K562 (cell line): ENCODE measurements around the gene MYO1H. TPM values are rescaled to one million over a fixed set of nuclear protein-coding genes. Genes with fewer than 3 reads are reported as not detected.

ENCODE experiments used
- FOSL1 ChIP-seq: fragments of 200-800 bp; sonication (Bioruptor generic); conservative IDR thresholded peaks from 2 replicates; pipeline ENCODE4 v1.6.1; 2016; ENCODE audit warnings: missing genetic modification characterization, missing compliant biosample characterization
- HNRNPL ChIP-seq: fragments of 200-400 bp; formaldehyde crosslinking; IDR thresholded peaks from 2 replicates; pipeline ENCODE4 v1.6.1; 2017; ENCODE audit warnings: low read depth, mild to moderate bottlenecking, low read length
- HOXB6 ChIP-seq: fragments of 250-450 bp; sonication (Bioruptor Pico); IDR thresholded peaks from 2 replicates; pipeline ENCODE4 v1.5.1; 2022; ENCODE audit warnings: mild to moderate bottlenecking, borderline replicate concordance
- MEF2D ChIP-seq: conservative IDR thresholded peaks from 2 replicates; pipeline ENCODE4 v1.6.1; 2016; ENCODE audit warnings: low read depth, missing genetic modification characterization, missing compliant biosample characterization
- MTA2 ChIP-seq: fragments of 450-650 bp; IDR thresholded peaks from 2 replicates; pipeline ENCODE4 v1.6.1; 2016; ENCODE audit warnings: low read depth
- MXI1 ChIP-seq: IDR thresholded peaks from 2 replicates; pipeline ENCODE4 v1.6.1; 2011; ENCODE audit warnings: low read depth, mild to moderate bottlenecking, improper control_type of control experiment, low read length
- RB1 ChIP-seq: fragments of 450-650 bp; IDR thresholded peaks from 2 replicates; pipeline ENCODE4 v1.6.1; 2017; ENCODE audit warnings: low read depth, mild to moderate bottlenecking
- SMC3 ChIP-seq: conservative IDR thresholded peaks from 2 replicates; pipeline ENCODE4 v1.6.1; 2011; ENCODE audit warnings: low read depth, low read length, improper control_type of control experiment; ENCODE audit not compliant: insufficient read depth
- XRCC3 ChIP-seq: fragments of 450-650 bp; IDR thresholded peaks from 2 replicates; pipeline ENCODE4 v1.6.1; 2017; ENCODE audit warnings: mild to moderate bottlenecking, moderate library complexity
- ZBTB8A ChIP-seq: fragments of 450-650 bp; IDR thresholded peaks from 2 replicates; pipeline ENCODE4 v1.6.1; 2018; ENCODE audit warnings: mild to moderate bottlenecking, moderate library complexity; ENCODE audit not compliant: partially characterized antibody
- polyA plus RNA-seq, 8 experiments: library from polyadenylated mRNA; depleted of rRNA in 4 of 8; stranded (reverse) in 5 of 8; unstranded in 3 of 8; fragments of >200 nt; fragmentation: Nextera tagmentation in 2 of 8; fragmentation: Illumina TruSeq in 1 of 8; extraction: Ambion mirVana in 2 of 8; extraction: Trizol in 1 of 8; gene quantifications; 2 replicates each; pipeline versions ENCODE4 v1.2.1 to v1.2.3, GENCODE V29; 2011 to 2014; ENCODE audit warnings: inconsistent platforms in 1 of 8, missing spikeins in 1 of 8
- total RNA-seq, 7 experiments: library from RNA; depleted of rRNA in 6 of 7; stranded (reverse); fragments of >200 nt in 6 of 7; fragmentation: Illumina TruSeq in 2 of 7; extraction: Trizol in 2 of 7; gene quantifications; 2 replicates each; pipeline versions ENCODE4 v1.2.1 to v1.2.3, GENCODE V29; 2011 to 2021; ENCODE audit warnings: low replicate concordance in 1 of 7
- TF ChIP-seq, protein P1 (sequence below): IDR thresholded peaks from 3 replicates; pipeline ENCODE4 v1.6.1; 2011; ENCODE audit warnings: borderline replicate concordance, mild to moderate bottlenecking, moderate library complexity; ENCODE audit not compliant: insufficient read length; ENCODE audit errors: extremely low read depth
- TF ChIP-seq, protein P2 (sequence below): sonication (generic); formaldehyde crosslinking; IDR thresholded peaks from 2 replicates; pipeline ENCODE4 v1.8.0; 2022; ENCODE audit warnings: mild to moderate bottlenecking, missing genetic modification reagents
- TF ChIP-seq, protein P3 (sequence below): sonication (generic); formaldehyde crosslinking; IDR thresholded peaks from 2 replicates; pipeline ENCODE4 v1.8.0; 2022; ENCODE audit warnings: missing genetic modification reagents, mild to moderate bottlenecking, moderate library complexity, borderline replicate concordance
- TF ChIP-seq, protein P4 (sequence below): fragments of 150-350 bp; IDR thresholded peaks from 2 replicates; pipeline ENCODE4 v1.6.1; 2014; ENCODE audit warnings: low read depth, mild to moderate bottlenecking, low read length, borderline replicate concordance
- TF ChIP-seq, protein P5 (sequence below): sonication (generic); formaldehyde crosslinking; IDR thresholded peaks from 2 replicates; pipeline ENCODE4 v1.4.0; 2020; ENCODE audit warnings: mild to moderate bottlenecking, missing genetic modification reagents

MYO1H gene
- total and polyA plus RNA-seq, 9 of the 15 experiments (the other 6 are each of a cell fraction or from before 2014, with no cell fraction given): not detected

DNA sequence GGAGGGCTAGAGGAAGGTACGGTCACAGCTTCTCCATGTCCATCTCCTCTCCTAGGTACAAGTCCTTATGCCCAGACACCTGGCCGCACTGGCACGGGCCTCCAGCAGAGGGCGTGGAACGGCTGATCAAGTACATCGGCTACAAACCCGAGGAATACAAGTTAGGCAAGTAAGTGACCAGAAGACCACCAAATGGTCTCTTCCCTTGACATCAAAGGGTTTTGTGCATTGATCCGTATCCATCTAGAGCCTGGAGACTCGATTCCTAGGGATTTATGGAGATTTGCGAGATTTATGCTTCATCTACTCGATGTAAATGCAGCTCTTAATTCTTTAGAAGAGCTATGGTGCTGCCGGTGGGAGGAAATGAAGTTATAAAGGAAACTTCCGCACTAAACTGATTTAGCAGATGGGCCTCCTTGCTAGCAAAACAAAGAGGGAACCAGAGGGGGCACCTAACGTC lies 85.2 kb downstream of the MYO1H start (continued):
- no peak for TF ChIP-seq XRCC3
- TF ChIP-seq SMC3: peak; percentile 69
- no peak for TF ChIP-seq MXI1
- TF ChIP-seq RB1: peak; percentile 26; the same call in 1 of the 2 replicates
- TF ChIP-seq, protein P1, sequence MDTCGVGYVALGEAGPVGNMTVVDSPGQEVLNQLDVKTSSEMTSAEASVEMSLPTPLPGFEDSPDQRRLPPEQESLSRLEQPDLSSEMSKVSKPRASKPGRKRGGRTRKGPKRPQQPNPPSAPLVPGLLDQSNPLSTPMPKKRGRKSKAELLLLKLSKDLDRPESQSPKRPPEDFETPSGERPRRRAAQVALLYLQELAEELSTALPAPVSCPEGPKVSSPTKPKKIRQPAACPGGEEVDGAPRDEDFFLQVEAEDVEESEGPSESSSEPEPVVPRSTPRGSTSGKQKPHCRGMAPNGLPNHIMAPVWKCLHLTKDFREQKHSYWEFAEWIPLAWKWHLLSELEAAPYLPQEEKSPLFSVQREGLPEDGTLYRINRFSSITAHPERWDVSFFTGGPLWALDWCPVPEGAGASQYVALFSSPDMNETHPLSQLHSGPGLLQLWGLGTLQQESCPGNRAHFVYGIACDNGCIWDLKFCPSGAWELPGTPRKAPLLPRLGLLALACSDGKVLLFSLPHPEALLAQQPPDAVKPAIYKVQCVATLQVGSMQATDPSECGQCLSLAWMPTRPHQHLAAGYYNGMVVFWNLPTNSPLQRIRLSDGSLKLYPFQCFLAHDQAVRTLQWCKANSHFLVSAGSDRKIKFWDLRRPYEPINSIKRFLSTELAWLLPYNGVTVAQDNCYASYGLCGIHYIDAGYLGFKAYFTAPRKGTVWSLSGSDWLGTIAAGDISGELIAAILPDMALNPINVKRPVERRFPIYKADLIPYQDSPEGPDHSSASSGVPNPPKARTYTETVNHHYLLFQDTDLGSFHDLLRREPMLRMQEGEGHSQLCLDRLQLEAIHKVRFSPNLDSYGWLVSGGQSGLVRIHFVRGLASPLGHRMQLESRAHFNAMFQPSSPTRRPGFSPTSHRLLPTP: no peak
- TF ChIP-seq ZBTB8A: no peak
- TF ChIP-seq, protein P2, sequence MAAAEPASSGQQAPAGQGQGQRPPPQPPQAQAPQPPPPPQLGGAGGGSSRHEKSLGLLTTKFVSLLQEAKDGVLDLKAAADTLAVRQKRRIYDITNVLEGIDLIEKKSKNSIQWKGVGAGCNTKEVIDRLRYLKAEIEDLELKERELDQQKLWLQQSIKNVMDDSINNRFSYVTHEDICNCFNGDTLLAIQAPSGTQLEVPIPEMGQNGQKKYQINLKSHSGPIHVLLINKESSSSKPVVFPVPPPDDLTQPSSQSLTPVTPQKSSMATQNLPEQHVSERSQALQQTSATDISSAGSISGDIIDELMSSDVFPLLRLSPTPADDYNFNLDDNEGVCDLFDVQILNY: no peak
- TF ChIP-seq, protein P3, sequence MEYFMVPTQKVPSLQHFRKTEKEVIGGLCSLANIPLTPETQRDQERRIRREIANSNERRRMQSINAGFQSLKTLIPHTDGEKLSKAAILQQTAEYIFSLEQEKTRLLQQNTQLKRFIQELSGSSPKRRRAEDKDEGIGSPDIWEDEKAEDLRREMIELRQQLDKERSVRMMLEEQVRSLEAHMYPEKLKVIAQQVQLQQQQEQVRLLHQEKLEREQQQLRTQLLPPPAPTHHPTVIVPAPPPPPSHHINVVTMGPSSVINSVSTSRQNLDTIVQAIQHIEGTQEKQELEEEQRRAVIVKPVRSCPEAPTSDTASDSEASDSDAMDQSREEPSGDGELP (CRISPR knock-in tag): peak; percentile 48; the same call in 1 of the 2 replicates
- no peak for TF ChIP-seq HOXB6 (CRISPR knock-in tag)
- TF ChIP-seq, protein P4, sequence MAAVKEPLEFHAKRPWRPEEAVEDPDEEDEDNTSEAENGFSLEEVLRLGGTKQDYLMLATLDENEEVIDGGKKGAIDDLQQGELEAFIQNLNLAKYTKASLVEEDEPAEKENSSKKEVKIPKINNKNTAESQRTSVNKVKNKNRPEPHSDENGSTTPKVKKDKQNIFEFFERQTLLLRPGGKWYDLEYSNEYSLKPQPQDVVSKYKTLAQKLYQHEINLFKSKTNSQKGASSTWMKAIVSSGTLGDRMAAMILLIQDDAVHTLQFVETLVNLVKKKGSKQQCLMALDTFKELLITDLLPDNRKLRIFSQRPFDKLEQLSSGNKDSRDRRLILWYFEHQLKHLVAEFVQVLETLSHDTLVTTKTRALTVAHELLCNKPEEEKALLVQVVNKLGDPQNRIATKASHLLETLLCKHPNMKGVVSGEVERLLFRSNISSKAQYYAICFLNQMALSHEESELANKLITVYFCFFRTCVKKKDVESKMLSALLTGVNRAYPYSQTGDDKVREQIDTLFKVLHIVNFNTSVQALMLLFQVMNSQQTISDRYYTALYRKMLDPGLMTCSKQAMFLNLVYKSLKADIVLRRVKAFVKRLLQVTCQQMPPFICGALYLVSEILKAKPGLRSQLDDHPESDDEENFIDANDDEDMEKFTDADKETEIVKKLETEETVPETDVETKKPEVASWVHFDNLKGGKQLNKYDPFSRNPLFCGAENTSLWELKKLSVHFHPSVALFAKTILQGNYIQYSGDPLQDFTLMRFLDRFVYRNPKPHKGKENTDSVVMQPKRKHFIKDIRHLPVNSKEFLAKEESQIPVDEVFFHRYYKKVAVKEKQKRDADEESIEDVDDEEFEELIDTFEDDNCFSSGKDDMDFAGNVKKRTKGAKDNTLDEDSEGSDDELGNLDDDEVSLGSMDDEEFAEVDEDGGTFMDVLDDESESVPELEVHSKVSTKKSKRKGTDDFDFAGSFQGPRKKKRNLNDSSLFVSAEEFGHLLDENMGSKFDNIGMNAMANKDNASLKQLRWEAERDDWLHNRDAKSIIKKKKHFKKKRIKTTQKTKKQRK: no peak
- TF ChIP-seq MTA2: no peak
- TF ChIP-seq, protein P5, sequence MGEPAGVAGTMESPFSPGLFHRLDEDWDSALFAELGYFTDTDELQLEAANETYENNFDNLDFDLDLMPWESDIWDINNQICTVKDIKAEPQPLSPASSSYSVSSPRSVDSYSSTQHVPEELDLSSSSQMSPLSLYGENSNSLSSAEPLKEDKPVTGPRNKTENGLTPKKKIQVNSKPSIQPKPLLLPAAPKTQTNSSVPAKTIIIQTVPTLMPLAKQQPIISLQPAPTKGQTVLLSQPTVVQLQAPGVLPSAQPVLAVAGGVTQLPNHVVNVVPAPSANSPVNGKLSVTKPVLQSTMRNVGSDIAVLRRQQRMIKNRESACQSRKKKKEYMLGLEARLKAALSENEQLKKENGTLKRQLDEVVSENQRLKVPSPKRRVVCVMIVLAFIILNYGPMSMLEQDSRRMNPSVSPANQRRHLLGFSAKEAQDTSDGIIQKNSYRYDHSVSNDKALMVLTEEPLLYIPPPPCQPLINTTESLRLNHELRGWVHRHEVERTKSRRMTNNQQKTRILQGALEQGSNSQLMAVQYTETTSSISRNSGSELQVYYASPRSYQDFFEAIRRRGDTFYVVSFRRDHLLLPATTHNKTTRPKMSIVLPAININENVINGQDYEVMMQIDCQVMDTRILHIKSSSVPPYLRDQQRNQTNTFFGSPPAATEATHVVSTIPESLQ: no peak
- no peak for TF ChIP-seq HNRNPL
- no peak for TF ChIP-seq MEF2D (tag)
- no peak for TF ChIP-seq FOSL1 (tag)
